Heart left ventricle (tissue), 16 donors: ENCODE results near the gene APP. TPM values are rescaled to one million over a fixed set of nuclear protein-coding genes. Genes with fewer than 3 reads are reported as not detected.

Experiments used
- ATAC-seq, 4 donors: fragments of 200-7000 bp; cut with Tn5 transposase; one replicate each; pipeline ENCODE4 v1.9.1; 2020 to 2022; ENCODE audit warnings: moderate library complexity in 4 of 4, mild to moderate bottlenecking in 3 of 4, moderate number of reproducible peaks in 1 of 4
- DNase-seq, 5 donors: peaks; one replicate each; pipeline ENCODE4 v3.0.0-alpha.2; 2020
- H3K27ac ChIP-seq, 12 donors: fragments of 200-600 bp; sonication (generic) in 4 of 12; one replicate each; pipeline versions ENCODE4 v1.5.0 to v1.8.0; 2016 to 2022; ENCODE audit warnings: mild to moderate bottlenecking in 2 of 12
- H3K27me3 ChIP-seq, 9 donors: fragments of 200-600 bp; sonication (generic) in 2 of 9; one replicate each; pipeline versions ENCODE4 v1.5.1 to v1.8.0; 2016 to 2022; ENCODE audit warnings: mild to moderate bottlenecking in 3 of 9
- H3K36me3 ChIP-seq, 9 donors: fragments of 200-600 bp; sonication (generic) in 2 of 9; one replicate each; pipeline versions ENCODE4 v1.5.0 to v1.8.0; 2018 to 2022; ENCODE audit warnings: mild to moderate bottlenecking in 2 of 9
- H3K4me1 ChIP-seq, 12 donors: fragments of 200-600 bp; sonication (generic) in 4 of 12; one replicate each; pipeline versions ENCODE4 v1.5.0 to v1.8.0; 2016 to 2022; ENCODE audit warnings: mild to moderate bottlenecking in 3 of 12
- H3K4me3 ChIP-seq, 12 donors: fragments of 200-600 bp; sonication (generic) in 4 of 12; one replicate each; pipeline versions ENCODE4 v1.5.0 to v1.8.0; 2017 to 2022; ENCODE audit warnings: mild to moderate bottlenecking in 9 of 12, moderate library complexity in 4 of 12
- H3K9me3 ChIP-seq, 12 donors: fragments of 200-600 bp; sonication (generic) in 4 of 12; one replicate each; pipeline versions ENCODE4 v1.5.0 to v1.8.0; 2016 to 2022; ENCODE audit warnings: mild to moderate bottlenecking in 1 of 12
- CTCF ChIP-seq, 12 donors: fragments of 200-600 bp; sonication (generic) in 4 of 12; IDR thresholded peaks; one replicate each; pipeline versions ENCODE4 v1.5.0 to v1.8.0; 2018 to 2022; ENCODE audit warnings: antibody characterized with exemption in 12 of 12, mild to moderate bottlenecking in 5 of 12
- POLR2A ChIP-seq, 2 donors: fragments of 450-650 bp; IDR thresholded peaks; one replicate each; pipeline ENCODE4 v1.6.1; 2017; ENCODE audit warnings: antibody characterized with exemption in 2 of 2, mild to moderate bottlenecking in 2 of 2, moderate library complexity in 2 of 2
- WGBS, 4 donors: extraction: QIAGEN DNeasy Blood & Tissue Kit in 2 of 4; methylation state at CpG; one replicate each; pipeline versions ENCODE4 v1.1.5 to v1.1.7; 2013 to 2018; 5-methylcytosine and 5-hydroxymethylcytosine counted together
- intact Hi-C, 10 donors: fragments of 100-400 bp; cut with DNase I; formaldehyde crosslinking; loops; one replicate each; pipeline versions ENCODE4 v1.11.1 to v1.14.2; 2022
- polyA plus RNA-seq, 2 donors: library from polyadenylated mRNA; stranded (reverse); fragments of 200-250 nt; gene quantifications; one replicate each; pipeline ENCODE4 v1.2.3, GENCODE V29; 2013
- total RNA-seq, 9 donors: library from RNA; depleted of rRNA in 2 of 9; stranded (reverse); fragments of >200 nt in 2 of 9; fragmentation: NEBNext Ultra II Directional in 3 of 9; extraction: Animal tissue kit (Norgen Biotek cat#: 25700) in 3 of 9; gene quantifications; one replicate each; pipeline versions ENCODE4 v1.1.0 to v1.2.4, GENCODE V29; 2016 to 2023
- donor health status: ischemic (EF 13 %, LVEDD 7.1; RV severe dilation, severe dysfunction).
- donor health status: healthy with polysubstance abuse.
- donor health status: DM: no; HTN: yes; CAD: no.
- donor health status: DM: no; HTN: no; CAD: no.
- donor health status: ischemic (EF 25% LVEDD 6.9; RV normal size, moderate dysfunction).
- donor health status: ischemic (EF 25% LVEDD 5.7; RV mildly dilated, moderate dysfunction).
- donor health status: healthy.
- donor health status: DM: yes; HTN: yes; CAD: no.
- donor health status: ischemic (EF 35%, LVEDD 5.7; RV mildly dilated, moderate dysfunction).
- donor health status: nonischemic (EF 11% LVEDD 7.7; RV severe dilation, severe dysfunction).
- donor health status: DM: yes; HTN: yes; CAD: no.
- donor health status: PGD.
- donor health status: ischemic (EF 29% LVEDD 5.4; RV normal size, mild dysfunction).
- donor health status: nonischemic (EF 23%, LVEDD 6.1; RV moderate dilation, normal function).

The APP gene
- total and polyA plus RNA-seq, 11 donors = 103 to 467 (median 373) TPM

GRCh38 chr21:25838809-25839208 lies 331.8 kb downstream of the APP start:
- intact Hi-C loops = no loop called here
- Histone ChIP-seq H3K9me3 (peaks cover 0 to 6% (median under 1%) of the 10 kb centered on the region in 12 donors), H3K4me1 (no peaks in the 10 kb centered on the region), H3K27me3 (peaks cover 0 to 6% (median 0%) of the 10 kb centered on the region in 9 donors), H3K36me3 (no peaks in the 10 kb centered on the region), H3K4me3 (no peak overlapping the region), H3K27ac (peak overlapping the region in 1 of 12 donors; percentile 21)
- DNase-seq (no peak), ATAC-seq (no peak)
- TF ChIP-seq CTCF (IDR thresholded peaks at IDR 0.05) (no peak), POLR2A (IDR thresholded peaks at IDR 0.05) (no peak)
- WGBS, 4 donors = 85 to 90% (median 88%) methylated on average over 4 of the region's 4 CpGs

- Histone ChIP-seq H3K36me3 (no peaks in the 10 kb centered on the region), H3K4me3 (no peak overlapping the region), H3K27me3 (peaks cover 0 to 6% (median 0%) of the 10 kb centered on the region in 9 donors), H3K9me3 (peaks cover 0 to 14% (median 2%) of the 10 kb centered on the region in 12 donors), H3K4me1 (no peaks in the 10 kb centered on the region), H3K27ac (peak overlapping the region in 1 of 12 donors; percentile 41)
- no peak for TF ChIP-seq POLR2A (IDR thresholded peaks at IDR 0.05)
- TF ChIP-seq CTCF (IDR thresholded peaks at IDR 0.05) = no peak
- no peak for ATAC-seq
- DNase-seq = no peak
- 39 to 48% (median 46%) methylated on average over 4 of the region's 4 CpGs for WGBS, 4 donors
- intact Hi-C loops = no loop called here
Observed at GRCh38 chr21:25837533-25838265, 332.9 kb downstream of the APP start.

GRCh38 chr21:25836396-25836795 lies 334.2 kb downstream of the APP start:
- peaks cover 0 to 17% (median 2%) of the 10 kb centered on the region in 12 donors for H3K9me3 ChIP-seq
- ATAC-seq = no peak
- H3K27me3 ChIP-seq = no peaks in the 10 kb centered on the region
- peak overlapping the region in 1 of 12 donors; percentile 41 for H3K27ac ChIP-seq
- DNase-seq = no peak
- no peaks in the 10 kb centered on the region for H3K4me1 ChIP-seq
- H3K4me3 ChIP-seq = no peak overlapping the region
- intact Hi-C loops = no loop called here
- TF ChIP-seq CTCF (IDR thresholded peaks at IDR 0.05) (no peak), POLR2A (IDR thresholded peaks at IDR 0.05) (no peak)
- H3K36me3 ChIP-seq = no peaks in the 10 kb centered on the region
- 91 to 93% (median 92%) methylated on average over 2 of the region's 2 CpGs for WGBS, 4 donors

- H3K4me1 ChIP-seq = no peaks in the 10 kb centered on the region
- no peak for TF ChIP-seq POLR2A (IDR thresholded peaks at IDR 0.05)
- TF ChIP-seq CTCF (IDR thresholded peaks at IDR 0.05) = no peak
- H3K9me3 ChIP-seq = peaks cover 0 to 17% (median 0%) of the 10 kb centered on the region in 12 donors
- WGBS, 4 donors = 76 to 92% (median 82%) methylated on average over 3 of the region's 3 CpGs
- DNase-seq = no peak
- no peak overlapping the region for H3K4me3 ChIP-seq
- intact Hi-C loops = no loop called here
- ATAC-seq = no peak
- no peaks in the 10 kb centered on the region for H3K36me3 ChIP-seq
- H3K27ac ChIP-seq = no peak overlapping the region
- H3K27me3 ChIP-seq = no peaks in the 10 kb centered on the region
Observed at GRCh38 chr21:25834381-25834780, 336.2 kb downstream of the APP start.
